ENCODE measurements around the gene STRN3.
"Not testable (repeated sequence)": the region's sequence is repeated elsewhere in the genome, so short reads cannot be mapped to it uniquely, and the experiment has no call there.

Gene STRN3

GRCh38 chr14:31018057-31018645 is 8.0 kb downstream of the STRN3 start:
- DNase-seq (ENCODE audit: low read depth): no peak
- H3K4me3 ChIP-seq (ENCODE audit: control insufficient read depth, low read depth, low read length): no peak overlapping the region
- TF ChIP-seq, protein P1, sequence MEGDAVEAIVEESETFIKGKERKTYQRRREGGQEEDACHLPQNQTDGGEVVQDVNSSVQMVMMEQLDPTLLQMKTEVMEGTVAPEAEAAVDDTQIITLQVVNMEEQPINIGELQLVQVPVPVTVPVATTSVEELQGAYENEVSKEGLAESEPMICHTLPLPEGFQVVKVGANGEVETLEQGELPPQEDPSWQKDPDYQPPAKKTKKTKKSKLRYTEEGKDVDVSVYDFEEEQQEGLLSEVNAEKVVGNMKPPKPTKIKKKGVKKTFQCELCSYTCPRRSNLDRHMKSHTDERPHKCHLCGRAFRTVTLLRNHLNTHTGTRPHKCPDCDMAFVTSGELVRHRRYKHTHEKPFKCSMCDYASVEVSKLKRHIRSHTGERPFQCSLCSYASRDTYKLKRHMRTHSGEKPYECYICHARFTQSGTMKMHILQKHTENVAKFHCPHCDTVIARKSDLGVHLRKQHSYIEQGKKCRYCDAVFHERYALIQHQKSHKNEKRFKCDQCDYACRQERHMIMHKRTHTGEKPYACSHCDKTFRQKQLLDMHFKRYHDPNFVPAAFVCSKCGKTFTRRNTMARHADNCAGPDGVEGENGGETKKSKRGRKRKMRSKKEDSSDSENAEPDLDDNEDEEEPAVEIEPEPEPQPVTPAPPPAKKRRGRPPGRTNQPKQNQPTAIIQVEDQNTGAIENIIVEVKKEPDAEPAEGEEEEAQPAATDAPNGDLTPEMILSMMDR (conservative IDR thresholded peaks at IDR 0.05; ENCODE audit: control insufficient read depth, insufficient read depth, low read depth, low read length): no peak

- DNase-seq (ENCODE audit: low read depth): no peak
- no peak overlapping the region for H3K4me3 ChIP-seq (ENCODE audit: control insufficient read depth, low read depth, low read length)
- TF ChIP-seq, protein P1 (conservative IDR thresholded peaks at IDR 0.05; ENCODE audit: control insufficient read depth, insufficient read depth, low read depth, low read length): no peak
Observed at GRCh38 chr14:31013841-31014240, 12.3 kb downstream of the STRN3 start.

GRCh38 chr14:31010935-31011334 is 15.2 kb downstream of the STRN3 start:
- H3K4me3 ChIP-seq (ENCODE audit: control insufficient read depth, low read depth, low read length): no peak overlapping the region
- DNase-seq (ENCODE audit: low read depth): no peak
- TF ChIP-seq, protein P1 (conservative IDR thresholded peaks at IDR 0.05; ENCODE audit: control insufficient read depth, insufficient read depth, low read depth, low read length): no peak

DNA sequence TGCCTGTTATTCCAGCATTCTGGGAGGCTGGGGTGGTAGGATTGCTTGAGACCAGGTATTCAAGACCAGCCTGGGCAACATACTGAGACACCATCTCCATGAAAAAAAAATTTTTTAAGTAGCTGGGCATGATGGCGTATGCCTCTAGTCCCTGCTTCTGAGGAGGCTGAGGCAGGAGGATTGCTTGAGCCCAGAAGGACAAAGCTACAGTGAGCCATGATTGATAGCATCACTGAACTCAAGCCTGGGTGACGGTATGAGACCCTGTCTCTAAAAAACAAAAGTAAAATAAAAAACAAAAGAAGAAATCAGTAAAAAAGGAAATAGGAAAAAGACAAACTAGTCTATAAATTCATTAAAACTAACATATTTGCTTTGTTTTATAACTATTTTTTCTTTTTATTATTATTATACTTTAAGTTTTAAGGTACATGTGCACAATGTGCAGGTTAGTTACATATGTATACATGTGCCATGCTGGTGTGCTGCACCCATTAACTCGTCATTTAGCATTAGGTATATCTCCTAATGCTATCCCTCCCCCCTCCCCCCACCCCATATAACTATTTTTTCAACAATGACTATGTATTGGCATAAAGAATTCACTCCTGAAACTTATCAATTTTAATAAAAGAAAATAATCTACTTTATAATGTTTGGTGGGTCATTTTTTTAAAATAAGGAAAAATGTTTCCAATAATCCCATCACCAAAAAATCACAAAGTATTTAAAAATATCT is 16.2 kb downstream of the STRN3 start:
- no peak for DNase-seq (ENCODE audit: low read depth)
- TF ChIP-seq, protein P1 (conservative IDR thresholded peaks at IDR 0.05; ENCODE audit: control insufficient read depth, insufficient read depth, low read depth, low read length): no peak
- no peak overlapping the region for H3K4me3 ChIP-seq (ENCODE audit: control insufficient read depth, low read depth, low read length)

DNA sequence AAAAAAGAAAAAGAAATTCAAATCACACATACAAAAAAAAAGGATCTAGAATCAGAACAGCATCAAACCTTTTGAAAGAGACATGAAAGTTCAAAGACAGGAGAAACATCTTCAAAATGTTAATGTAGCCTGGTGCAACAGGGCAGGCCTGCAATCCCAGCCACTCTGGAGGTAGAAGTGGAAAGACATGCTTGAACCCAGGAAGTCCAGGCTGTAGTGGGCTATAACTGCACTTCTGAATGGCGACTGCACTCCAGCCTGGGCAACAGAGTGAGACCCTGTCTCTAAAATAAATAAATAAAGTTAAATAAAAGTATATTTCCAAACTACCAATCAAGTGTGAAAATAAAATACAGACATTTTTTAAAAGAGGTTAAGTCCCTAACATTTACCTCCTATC is 19.5 kb downstream of the STRN3 start:
- no peak for DNase-seq (ENCODE audit: low read depth)
- no peak overlapping the region for H3K4me3 ChIP-seq (ENCODE audit: control insufficient read depth, low read depth, low read length)
- TF ChIP-seq, protein P1 (conservative IDR thresholded peaks at IDR 0.05; ENCODE audit: control insufficient read depth, insufficient read depth, low read depth, low read length): no peak

- DNase-seq (ENCODE audit: low read depth); H3K4me3 ChIP-seq (ENCODE audit: control insufficient read depth, low read depth, low read length): not testable (repeated sequence)
Observed at GRCh38 chr14:31004007-31004406, 22.2 kb downstream of the STRN3 start.

GRCh38 chr14:31003284-31003683 is 22.9 kb downstream of the STRN3 start:
- TF ChIP-seq, protein P1 (conservative IDR thresholded peaks at IDR 0.05; ENCODE audit: control insufficient read depth, insufficient read depth, low read depth, low read length): no peak
- DNase-seq (ENCODE audit: low read depth): no peak
- H3K4me3 ChIP-seq (ENCODE audit: control insufficient read depth, low read depth, low read length): no peak overlapping the region

Measured in fibroblast of mammary gland (primary cell).